Right cardiac atrium (tissue), 5 donors: Measurements from ENCODE around the gene KASH5. TPM values are rescaled to one million over a fixed set of nuclear protein-coding genes. Genes with fewer than 3 reads are reported as not detected.

Experiments
- ATAC-seq, 2 donors: fragments of 200-7000 bp; cut with Tn5 transposase; one replicate each; pipeline versions ENCODE4 v1.8.0 to v1.9.1; 2020; ENCODE audit warnings: moderate library complexity in 2 of 2, mild to moderate bottlenecking in 1 of 2
- DNase-seq, 3 donors: peaks; one replicate each; pipeline ENCODE4 v3.0.0-alpha.2; 2020
- H3K27ac ChIP-seq: one replicate; pipeline ENCODE4 v1.5.1; 2013; ENCODE audit warnings: mild to moderate bottlenecking, low read length, control low read depth, moderate library complexity
- H3K27me3 ChIP-seq: one replicate; pipeline ENCODE4 v1.6.1; 2013; ENCODE audit not compliant: control insufficient read depth, insufficient read depth
- H3K4me1 ChIP-seq: one replicate; pipeline ENCODE4 v1.6.1; 2013; ENCODE audit warnings: low read length; ENCODE audit not compliant: control insufficient read depth, insufficient read depth
- H3K4me3 ChIP-seq: one replicate; pipeline ENCODE4 v1.5.1; 2013; ENCODE audit warnings: low read length, control low read depth
- H3K9me3 ChIP-seq: one replicate; pipeline ENCODE4 v1.6.1; 2013; ENCODE audit warnings: low read length; ENCODE audit not compliant: control insufficient read depth
- WGBS: extraction: QIAGEN DNeasy Blood & Tissue Kit; methylation state at CpG from one replicate; pipeline ENCODE4 v1.1.7; 2013; 5-methylcytosine and 5-hydroxymethylcytosine counted together
- intact Hi-C, 4 donors: fragments of 100-400 bp; cut with DNase I; formaldehyde crosslinking; loops; one replicate each; pipeline versions ENCODE4 v1.11.0 to v1.14.0; 2022 to 2023
- polyA plus RNA-seq: library from polyadenylated mRNA; stranded (reverse); fragments of 200-250 nt; gene quantifications from one replicate; pipeline ENCODE4 v1.2.3, GENCODE V29; 2013
- total RNA-seq, 4 donors: library from RNA; stranded (reverse); fragmentation: NEBNext Ultra II Directional; extraction: Animal tissue kit (Norgen Biotek cat#: 25700); gene quantifications; one replicate each; pipeline ENCODE4 v1.2.1, GENCODE V29; 2021
- donor health status: healthy with polysubstance abuse.
- donor health status: DM: no; HTN: yes; CAD: no.
- donor health status: DM: no; HTN: no; CAD: no.
- donor health status: DM: no; HTN: yes; CAD: no; lungs with severe emphysema.
- donor health status: DM: yes; HTN: yes; CAD: no.

The KASH5 gene
- total and polyA plus RNA-seq, 5 donors: not detected

GRCh38 chr19:49423071-49423984 lies 35.3 kb downstream of the KASH5 start, which contains the start of gene PTH2:
TSS of gene PTH2 (minus strand) at chr19:49423441. CDS start at chr19:49423339, 102 bp downstream.
- WGBS: 6% methylated on average over 42 of the region's 42 CpGs
- peak within 1 kb of the TSS; percentile 0 for H3K4me3 ChIP-seq
- no peaks in the 10 kb centered on the region for H3K9me3 ChIP-seq
- no peaks in the 10 kb centered on the region for H3K4me1 ChIP-seq
- ATAC-seq: no peak
- peak in 1 of 3 donors; percentile 26 for DNase-seq
- intact Hi-C loops: loop anchor here in 1 of 4 donors (10.0 kb wide), 1 partner anchor 199 kb away; no protein-coding TSS in a partner anchor
- no peaks in the 10 kb centered on the region for H3K27me3 ChIP-seq
- no peak within 1 kb of the TSS for H3K27ac ChIP-seq

GRCh38 chr19:49423985-49424303 lies 35.9 kb downstream of the KASH5 start:
- Histone ChIP-seq H3K4me1 (no peaks in the 10 kb centered on the region), H3K27me3 (no peaks in the 10 kb centered on the region), H3K9me3 (no peaks in the 10 kb centered on the region), H3K4me3 (no peak overlapping the region), H3K27ac (no peak overlapping the region)
- intact Hi-C loops: loop anchor here in 1 of 4 donors (10.0 kb wide), 1 partner anchor 199 kb away; no protein-coding TSS in a partner anchor
- ATAC-seq: no peak
- no peak for DNase-seq
- 12% methylated on average over 3 of the region's 3 CpGs for WGBS

- H3K27ac ChIP-seq: no peak within 1 kb of the TSS
- intact Hi-C loops: loop anchor here in 1 of 4 donors (5.0 to 10.0 kb wide), 2 partner anchors 33 to 200 kb away; no protein-coding TSS in a partner anchor
- peak in 1 of 3 donors; percentile 16 for DNase-seq
- no peaks in the 10 kb centered on the region for H3K9me3 ChIP-seq
- WGBS: 60% methylated on average over 7 of the region's 7 CpGs
- ATAC-seq: no peak
- no peaks in the 10 kb centered on the region for H3K27me3 ChIP-seq
- H3K4me3 ChIP-seq: no peak within 1 kb of the TSS
- no peaks in the 10 kb centered on the region for H3K4me1 ChIP-seq
Observed at GRCh38 chr19:49425178-49425577, 37.1 kb downstream of the KASH5 start, which contains the start of gene GFY. TSS of gene GFY (plus strand) at chr19:49425388. CDS start at chr19:49426431, 1,043 bp downstream.

GRCh38 chr19:49425922-49426592 lies 38.0 kb downstream of the KASH5 start:
- intact Hi-C loops: loop anchor here in 1 of 4 donors (5.0 to 10.0 kb wide), 2 partner anchors 34 to 201 kb away; no protein-coding TSS in a partner anchor
- no peak overlapping the region for H3K4me3 ChIP-seq
- no peaks in the 10 kb centered on the region for H3K9me3 ChIP-seq
- H3K27me3 ChIP-seq: no peaks in the 10 kb centered on the region
- no peaks in the 10 kb centered on the region for H3K4me1 ChIP-seq
- H3K27ac ChIP-seq: no peak overlapping the region
- 3% methylated on average over 30 of the region's 30 CpGs for WGBS
- ATAC-seq (no peak), DNase-seq (peak in 1 of 3 donors; percentile 52)

- DNase-seq: peak in 1 of 3 donors; percentile 40
- 59% methylated on average over 12 of the region's 12 CpGs for WGBS
- no peak for ATAC-seq
- Histone ChIP-seq H3K27me3 (no peaks in the 10 kb centered on the region), H3K27ac (no peak overlapping the region), H3K4me3 (no peak overlapping the region), H3K9me3 (no peaks in the 10 kb centered on the region), H3K4me1 (no peaks in the 10 kb centered on the region)
- intact Hi-C loops: loop anchor here in 1 of 4 donors (5.0 to 10.0 kb wide), 2 partner anchors 35 to 203 kb away; no protein-coding TSS in a partner anchor
Observed at GRCh38 chr19:49427339-49427738, 39.3 kb downstream of the KASH5 start.

- H3K4me3 ChIP-seq: peak overlapping the region; percentile 11
- H3K27me3 ChIP-seq: no peaks in the 10 kb centered on the region
- DNase-seq (peak in 1 of 3 donors; percentile 44), ATAC-seq (no peak)
- intact Hi-C loops: loop anchor here in 1 of 4 donors (5.0 to 10.0 kb wide), 2 partner anchors 36 to 203 kb away; no protein-coding TSS in a partner anchor
- WGBS: 2% methylated on average over 45 of the region's 45 CpGs
- H3K9me3 ChIP-seq: no peaks in the 10 kb centered on the region
- H3K27ac ChIP-seq: no peak overlapping the region
- no peaks in the 10 kb centered on the region for H3K4me1 ChIP-seq
Observed at GRCh38 chr19:49427855-49428546, 40.0 kb downstream of the KASH5 start.

GRCh38 chr19:49428547-49429451 lies 40.8 kb downstream of the KASH5 start:
- DNase-seq (no peak), ATAC-seq (no peak)
- Histone ChIP-seq H3K4me3 (peak overlapping the region; percentile 11), H3K9me3 (no peaks in the 10 kb centered on the region), H3K27me3 (no peaks in the 10 kb centered on the region), H3K4me1 (no peaks in the 10 kb centered on the region), H3K27ac (no peak overlapping the region)
- 11% methylated on average over 29 of the region's 29 CpGs for WGBS
- intact Hi-C loops: loop anchor here in 1 of 4 donors (5.0 to 10.0 kb wide), 2 partner anchors 36 to 204 kb away; no protein-coding TSS in a partner anchor

- 77% methylated on average over 9 of the region's 9 CpGs for WGBS
- intact Hi-C loops: no loop called here
- Histone ChIP-seq H3K27ac (no peak overlapping the region), H3K4me1 (no peaks in the 10 kb centered on the region), H3K4me3 (no peak overlapping the region), H3K27me3 (no peaks in the 10 kb centered on the region), H3K9me3 (no peaks in the 10 kb centered on the region)
- no peak for ATAC-seq
- DNase-seq: peak in 1 of 3 donors; percentile 30
Observed at GRCh38 chr19:49430172-49430677, 42.2 kb downstream of the KASH5 start.

GRCh38 chr19:49430678-49431329 lies 42.8 kb downstream of the KASH5 start:
- WGBS: 64% methylated on average over 28 of the region's 28 CpGs
- no peak for ATAC-seq
- Histone ChIP-seq H3K9me3 (no peaks in the 10 kb centered on the region), H3K27me3 (no peaks in the 10 kb centered on the region), H3K4me1 (no peaks in the 10 kb centered on the region), H3K27ac (no peak overlapping the region), H3K4me3 (no peak overlapping the region)
- DNase-seq: peak in 1 of 3 donors; percentile 21
- intact Hi-C loops: no loop called here
